ENCODE results near the gene INTS7.

The INTS7 gene

GRCh38 chr1:211895126-211895759 lies 140.1 kb downstream of the INTS7 start:
- Histone ChIP-seq H2AFZ (ENCODE audit: insufficient read depth, low read length, poor library complexity) (no peak overlapping the region), H3K4me1 (ENCODE audit: control insufficient read depth in 1 of 2, insufficient read depth in 2 of 2, low read length in 2 of 2) (no peaks in the 10 kb centered on the region), H3K27ac (ENCODE audit: low read depth, low read length) (no peak overlapping the region), H3K79me1 (ENCODE audit: low read length) (no peaks in the 10 kb centered on the region), H2BK5ac (ENCODE audit: low read depth, low read length, poor library complexity) (no peak overlapping the region), H3K79me2 (ENCODE audit: control insufficient read depth, insufficient read depth, low read length, poor library complexity) (no peaks in the 10 kb centered on the region), H3K9me3 (ENCODE audit: insufficient read depth, low read depth, low read length) (no peaks in the 10 kb centered on the region), H3K18ac (ENCODE audit: low read length) (no peak overlapping the region), H3K9ac (ENCODE audit: low read length) (no peak overlapping the region), H3K27me3 (ENCODE audit: insufficient read depth, low read length) (no peaks in the 10 kb centered on the region), H2BK120ac (ENCODE audit: insufficient read depth, low read length, poor library complexity) (no peak overlapping the region), H4K12ac (ENCODE audit: low read depth, low read length) (no peak overlapping the region), H3K14ac (ENCODE audit: low read length) (no peak overlapping the region), H2BK12ac (ENCODE audit: low read length) (no peak overlapping the region), H3K36me3 (ENCODE audit: control insufficient read depth in 1 of 2, insufficient read depth in 2 of 2, low read length in 2 of 2) (no peaks in the 10 kb centered on the region), H3K4me3 (ENCODE audit: low read depth, low read length) (no peak overlapping the region), H3K4ac (ENCODE audit: low read depth, low read length) (no peak overlapping the region), H3K23ac (ENCODE audit: low read length) (no peak overlapping the region), H4K91ac (ENCODE audit: low read depth, low read length) (no peak overlapping the region), H2AK5ac (ENCODE audit: low read length) (no peak overlapping the region), H4K8ac (ENCODE audit: low read depth, low read length) (no peak overlapping the region), H3K4me2 (ENCODE audit: low read length) (no peak overlapping the region)
- no peak for DNase-seq
- WGBS (ENCODE audit: extremely low coverage, insufficient coverage, insufficient read length), result no CpG with 5 or more reads among the region's 3 CpGs

GRCh38 chr1:211894312-211894711 lies 141.0 kb downstream of the INTS7 start:
- no peak overlapping the region for H3K4me2 ChIP-seq (ENCODE audit: low read length)
- H3K14ac ChIP-seq (ENCODE audit: low read length), result no peak overlapping the region
- H2BK120ac ChIP-seq (ENCODE audit: insufficient read depth, low read length, poor library complexity), result no peak overlapping the region
- no peak overlapping the region for H3K4me3 ChIP-seq (ENCODE audit: low read depth, low read length)
- no peak overlapping the region for H4K12ac ChIP-seq (ENCODE audit: low read depth, low read length)
- H2AK5ac ChIP-seq (ENCODE audit: low read length), result no peak overlapping the region
- no peak for DNase-seq
- H2AFZ ChIP-seq (ENCODE audit: insufficient read depth, low read length, poor library complexity), result no peak overlapping the region
- no peak overlapping the region for H2BK5ac ChIP-seq (ENCODE audit: low read depth, low read length, poor library complexity)
- no peak overlapping the region for H4K91ac ChIP-seq (ENCODE audit: low read depth, low read length)
- no peaks in the 10 kb centered on the region for H3K36me3 ChIP-seq (ENCODE audit: control insufficient read depth in 1 of 2, insufficient read depth in 2 of 2, low read length in 2 of 2)
- no peak overlapping the region for H3K9ac ChIP-seq (ENCODE audit: low read length)
- no peak overlapping the region for H3K4ac ChIP-seq (ENCODE audit: low read depth, low read length)
- H3K79me2 ChIP-seq (ENCODE audit: control insufficient read depth, insufficient read depth, low read length, poor library complexity), result no peaks in the 10 kb centered on the region
- WGBS (ENCODE audit: extremely low coverage, insufficient coverage, insufficient read length), result no CpG with 5 or more reads among the region's 5 CpGs
- H2BK12ac ChIP-seq (ENCODE audit: low read length), result no peak overlapping the region
- no peak overlapping the region for H3K23ac ChIP-seq (ENCODE audit: low read length)
- H3K79me1 ChIP-seq (ENCODE audit: low read length), result no peaks in the 10 kb centered on the region
- H3K27ac ChIP-seq (ENCODE audit: low read depth, low read length), result no peak overlapping the region
- H3K27me3 ChIP-seq (ENCODE audit: insufficient read depth, low read length), result no peaks in the 10 kb centered on the region
- H3K9me3 ChIP-seq (ENCODE audit: insufficient read depth, low read depth, low read length), result no peaks in the 10 kb centered on the region
- no peak overlapping the region for H4K8ac ChIP-seq (ENCODE audit: low read depth, low read length)
- no peaks in the 10 kb centered on the region for H3K4me1 ChIP-seq (ENCODE audit: control insufficient read depth in 1 of 2, insufficient read depth in 2 of 2, low read length in 2 of 2)
- no peak overlapping the region for H3K18ac ChIP-seq (ENCODE audit: low read length)

- Histone ChIP-seq H3K9me3 (ENCODE audit: insufficient read depth, low read depth, low read length) (no peaks in the 10 kb centered on the region), H4K12ac (ENCODE audit: low read depth, low read length) (no peak overlapping the region), H2BK12ac (ENCODE audit: low read length) (no peak overlapping the region), H3K23ac (ENCODE audit: low read length) (no peak overlapping the region), H3K9ac (ENCODE audit: low read length) (no peak overlapping the region), H4K91ac (ENCODE audit: low read depth, low read length) (no peak overlapping the region), H3K79me1 (ENCODE audit: low read length) (no peaks in the 10 kb centered on the region), H2BK120ac (ENCODE audit: insufficient read depth, low read length, poor library complexity) (no peak overlapping the region), H3K27me3 (ENCODE audit: insufficient read depth, low read length) (no peaks in the 10 kb centered on the region), H3K36me3 (ENCODE audit: control insufficient read depth in 1 of 2, insufficient read depth in 2 of 2, low read length in 2 of 2) (no peaks in the 10 kb centered on the region), H4K8ac (ENCODE audit: low read depth, low read length) (no peak overlapping the region), H3K4me2 (ENCODE audit: low read length) (no peak overlapping the region), H3K18ac (ENCODE audit: low read length) (no peak overlapping the region), H3K4me1 (ENCODE audit: control insufficient read depth in 1 of 2, insufficient read depth in 2 of 2, low read length in 2 of 2) (no peaks in the 10 kb centered on the region), H2AFZ (ENCODE audit: insufficient read depth, low read length, poor library complexity) (no peak overlapping the region), H3K79me2 (ENCODE audit: control insufficient read depth, insufficient read depth, low read length, poor library complexity) (no peaks in the 10 kb centered on the region), H3K27ac (ENCODE audit: low read depth, low read length) (no peak overlapping the region), H2BK5ac (ENCODE audit: low read depth, low read length, poor library complexity) (no peak overlapping the region), H3K4me3 (ENCODE audit: low read depth, low read length) (no peak overlapping the region), H3K4ac (ENCODE audit: low read depth, low read length) (no peak overlapping the region), H2AK5ac (ENCODE audit: low read length) (no peak overlapping the region), H3K14ac (ENCODE audit: low read length) (no peak overlapping the region)
- no CpG with 5 or more reads among the region's 5 CpGs for WGBS (ENCODE audit: extremely low coverage, insufficient coverage, insufficient read length)
- no peak for DNase-seq
These were observed 142.1 kb downstream of the INTS7 start for GRCh38 chr1:211893260-211893659.

DNA sequence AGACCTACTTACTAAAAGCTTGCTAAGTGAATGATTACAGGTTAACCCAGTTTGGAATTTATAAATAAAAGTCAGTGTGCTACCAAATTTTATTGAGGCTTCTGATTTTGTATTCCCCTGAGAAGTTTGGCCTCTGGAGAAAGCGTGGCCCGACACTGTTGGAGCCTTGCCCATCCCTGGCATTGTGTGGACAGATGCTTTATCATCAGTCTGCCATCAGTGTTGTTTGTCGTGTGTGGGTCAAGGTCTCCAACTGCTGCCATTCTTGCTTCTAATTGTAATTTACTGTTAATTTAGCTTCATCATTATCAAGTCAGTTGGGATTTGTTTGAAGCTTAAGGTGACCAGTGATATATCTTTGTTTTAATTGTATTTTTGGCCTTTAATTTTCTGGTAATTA lies 142.8 kb downstream of the INTS7 start:
- H3K4me3 ChIP-seq (ENCODE audit: low read depth, low read length), result no peak overlapping the region
- H3K14ac ChIP-seq (ENCODE audit: low read length), result no peak overlapping the region
- no peak overlapping the region for H3K4ac ChIP-seq (ENCODE audit: low read depth, low read length)
- no peak overlapping the region for H3K18ac ChIP-seq (ENCODE audit: low read length)
- no peaks in the 10 kb centered on the region for H3K27me3 ChIP-seq (ENCODE audit: insufficient read depth, low read length)
- H4K12ac ChIP-seq (ENCODE audit: low read depth, low read length), result no peak overlapping the region
- no peak for DNase-seq
- no peak overlapping the region for H3K4me2 ChIP-seq (ENCODE audit: low read length)
- H2AFZ ChIP-seq (ENCODE audit: insufficient read depth, low read length, poor library complexity), result no peak overlapping the region
- H3K23ac ChIP-seq (ENCODE audit: low read length), result no peak overlapping the region
- no peaks in the 10 kb centered on the region for H3K36me3 ChIP-seq (ENCODE audit: control insufficient read depth in 1 of 2, insufficient read depth in 2 of 2, low read length in 2 of 2)
- no peak overlapping the region for H2AK5ac ChIP-seq (ENCODE audit: low read length)
- no CpG with 5 or more reads among the region's 3 CpGs for WGBS (ENCODE audit: extremely low coverage, insufficient coverage, insufficient read length)
- no peaks in the 10 kb centered on the region for H3K79me1 ChIP-seq (ENCODE audit: low read length)
- H2BK120ac ChIP-seq (ENCODE audit: insufficient read depth, low read length, poor library complexity), result no peak overlapping the region
- H4K8ac ChIP-seq (ENCODE audit: low read depth, low read length), result no peak overlapping the region
- H3K9me3 ChIP-seq (ENCODE audit: insufficient read depth, low read depth, low read length), result no peaks in the 10 kb centered on the region
- no peak overlapping the region for H4K91ac ChIP-seq (ENCODE audit: low read depth, low read length)
- H2BK12ac ChIP-seq (ENCODE audit: low read length), result no peak overlapping the region
- H2BK5ac ChIP-seq (ENCODE audit: low read depth, low read length, poor library complexity), result no peak overlapping the region
- H3K27ac ChIP-seq (ENCODE audit: low read depth, low read length), result no peak overlapping the region
- no peaks in the 10 kb centered on the region for H3K79me2 ChIP-seq (ENCODE audit: control insufficient read depth, insufficient read depth, low read length, poor library complexity)
- H3K4me1 ChIP-seq (ENCODE audit: control insufficient read depth in 1 of 2, insufficient read depth in 2 of 2, low read length in 2 of 2), result no peaks in the 10 kb centered on the region
- no peak overlapping the region for H3K9ac ChIP-seq (ENCODE audit: low read length)

Data from trophoblast cell (in vitro differentiated cells and primary cell).